ENCODE measurements around the gene MSH3.
A peak's percentile ranks its signal among the peaks of the same experiment; 100 is the strongest.
"Not testable (repeated sequence)": the region's sequence is repeated elsewhere in the genome, so short reads cannot be mapped to it uniquely, and the experiment has no call there.

MSH3 gene

GRCh38 chr5:80659106-80659505 is 4.7 kb downstream of the MSH3 start:
- DNase-seq: no peak

- not testable (repeated sequence) for DNase-seq
Observed at GRCh38 chr5:80660661-80661060, 6.2 kb downstream of the MSH3 start.

GRCh38 chr5:80662108-80662507 is 7.7 kb downstream of the MSH3 start:
- no peak for DNase-seq

DNA sequence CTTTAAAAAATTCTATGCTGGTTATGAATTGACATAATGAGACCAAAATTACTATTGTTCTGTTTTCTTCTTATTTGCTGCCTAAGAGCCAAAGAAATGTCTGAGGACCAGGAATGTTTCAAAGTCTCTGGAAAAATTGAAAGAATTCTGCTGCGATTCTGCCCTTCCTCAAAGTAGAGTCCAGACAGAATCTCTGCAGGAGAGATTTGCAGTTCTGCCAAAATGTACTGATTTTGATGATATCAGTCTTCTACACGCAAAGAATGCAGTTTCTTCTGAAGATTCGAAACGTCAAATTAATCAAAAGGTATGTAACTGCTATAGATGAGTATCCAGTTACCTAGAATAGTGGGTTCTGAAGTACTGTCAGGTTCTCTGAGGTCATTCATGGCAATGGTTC is 10.6 kb downstream of the MSH3 start:
- no peak for DNase-seq

DNA sequence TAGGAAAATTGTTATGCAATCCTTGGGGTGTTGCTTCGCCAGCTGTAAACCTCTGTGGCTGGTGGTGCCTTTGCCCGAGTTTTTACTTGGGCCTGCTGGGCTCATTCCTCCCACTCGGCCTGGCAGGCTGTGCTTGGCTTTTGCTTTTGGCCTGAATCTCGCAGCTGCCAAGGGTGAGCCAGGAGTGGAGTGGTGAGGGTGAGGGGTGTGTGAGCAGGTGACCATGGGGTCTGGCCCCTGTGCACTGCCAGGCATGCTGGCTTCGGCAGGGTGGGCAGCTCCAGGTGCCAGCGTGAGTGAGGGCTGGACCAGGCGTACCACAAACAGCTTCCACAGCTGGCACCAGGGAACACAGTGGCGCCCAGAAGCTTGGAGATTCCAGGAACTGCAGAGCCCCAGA is 12.9 kb downstream of the MSH3 start:
- no peak for DNase-seq

GRCh38 chr5:80668016-80668969 is 13.8 kb downstream of the MSH3 start:
- DNase-seq: no peak

GRCh38 chr5:80672140-80672736 is 17.8 kb downstream of the MSH3 start:
- peak; percentile 37 for DNase-seq

DNA sequence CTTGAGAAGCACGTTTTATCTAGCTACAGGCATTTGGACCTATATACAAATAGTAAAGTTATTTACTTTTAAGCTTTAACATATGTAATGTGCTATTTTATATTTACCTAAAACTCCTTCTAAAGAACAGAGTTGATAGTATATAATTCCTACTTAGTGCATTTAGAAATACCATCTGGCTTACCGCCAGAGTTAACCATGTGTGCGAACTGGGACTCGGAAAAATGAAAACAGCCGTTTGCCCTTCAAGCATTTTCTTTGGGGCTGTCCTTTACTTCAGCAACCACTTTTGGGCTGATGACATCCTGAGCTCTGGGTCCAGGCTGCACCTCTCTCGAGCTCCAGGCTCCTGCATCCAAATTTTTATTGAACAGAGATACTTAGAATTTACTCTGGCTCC is 22.3 kb downstream of the MSH3 start:
- no peak for DNase-seq

DNA sequence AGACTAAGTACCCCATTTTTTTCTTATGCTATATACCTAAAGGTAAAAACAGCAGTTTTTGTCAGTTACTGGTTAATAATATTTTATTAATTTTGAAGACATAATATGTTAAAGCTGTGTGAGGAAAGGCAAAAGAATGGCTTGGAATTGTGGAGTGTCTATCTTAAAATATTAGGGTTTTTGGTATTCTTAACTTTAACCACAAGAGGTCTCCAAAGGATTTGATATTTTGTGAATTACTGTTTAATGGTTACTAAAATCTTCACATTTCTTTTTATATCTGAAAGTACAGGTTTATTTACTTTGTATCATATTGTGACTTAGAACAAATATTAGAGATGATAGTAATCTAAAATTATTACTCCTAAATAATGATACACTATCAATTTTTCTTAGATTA is 32.3 kb downstream of the MSH3 start:
- DNase-seq: peak; percentile 18

GRCh38 chr5:80688648-80689420 is 34.4 kb downstream of the MSH3 start:
- DNase-seq: no peak

GRCh38 chr5:80689627-80690026 is 35.2 kb downstream of the MSH3 start:
- DNase-seq: no peak

- no peak for DNase-seq
Observed at GRCh38 chr5:80695666-80696065, 41.2 kb downstream of the MSH3 start.

GRCh38 chr5:80696450-80696849 is 42.0 kb downstream of the MSH3 start:
- DNase-seq: no peak

DNA sequence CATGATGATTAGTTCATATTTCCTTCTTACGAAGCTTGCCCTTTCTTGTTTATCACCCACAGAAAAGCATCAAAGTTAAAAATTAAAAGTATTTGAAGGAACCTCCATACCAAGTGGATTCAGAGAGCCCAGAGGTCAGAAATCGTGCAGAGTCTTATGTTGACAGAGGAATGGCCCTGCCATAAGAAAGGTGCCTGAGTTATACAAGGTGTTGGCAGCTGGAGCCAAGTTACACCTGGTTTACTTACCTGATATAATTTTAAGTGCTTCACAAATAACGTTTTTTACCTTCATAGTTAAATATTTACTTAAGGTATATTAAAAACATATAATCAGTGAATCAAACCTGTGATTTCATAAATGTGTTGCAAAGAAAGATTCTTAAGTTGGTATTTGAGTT is 42.6 kb downstream of the MSH3 start:
- no peak for DNase-seq

- DNase-seq: no peak
Observed at GRCh38 chr5:80698369-80698768, 43.9 kb downstream of the MSH3 start.

GRCh38 chr5:80701597-80701996 is 47.1 kb downstream of the MSH3 start:
- no peak for DNase-seq

- no peak for DNase-seq
Observed at GRCh38 chr5:80703291-80703690, 48.8 kb downstream of the MSH3 start.

- no peak for DNase-seq
Observed at GRCh38 chr5:80703747-80704146, 49.3 kb downstream of the MSH3 start.

GRCh38 chr5:80704221-80704620 is 49.8 kb downstream of the MSH3 start:
- no peak for DNase-seq

DNA sequence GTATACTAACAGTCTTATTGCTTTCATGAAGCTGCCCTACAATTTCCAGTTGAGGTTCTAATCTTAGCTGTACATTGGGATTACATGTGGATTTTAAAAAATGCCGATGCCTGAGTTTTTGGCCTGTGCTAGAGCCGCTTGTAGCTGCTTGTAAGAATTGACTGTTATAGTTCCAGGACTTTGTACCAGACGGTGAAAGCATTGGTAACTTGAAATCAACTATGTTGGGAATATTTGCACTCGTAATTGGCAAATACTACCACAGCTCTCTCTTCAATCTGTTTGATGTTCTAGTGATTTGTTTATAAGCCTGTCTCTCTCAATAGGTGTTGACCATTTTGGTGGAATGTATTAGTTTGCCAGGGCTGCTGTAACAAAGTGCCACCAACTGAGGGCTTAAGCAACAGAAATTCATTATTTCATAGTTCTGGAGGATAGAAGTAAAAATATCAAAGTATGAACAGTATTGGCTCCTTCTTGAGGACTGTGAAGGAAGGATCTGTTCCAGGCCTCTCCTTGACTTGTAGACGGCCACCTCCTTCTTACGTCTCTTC is 50.8 kb downstream of the MSH3 start:
- DNase-seq: no peak

- no peak for DNase-seq
Observed at GRCh38 chr5:80705801-80706200, 51.3 kb downstream of the MSH3 start.

- DNase-seq: no peak
Observed at GRCh38 chr5:80706835-80707447, 52.5 kb downstream of the MSH3 start.

DNA sequence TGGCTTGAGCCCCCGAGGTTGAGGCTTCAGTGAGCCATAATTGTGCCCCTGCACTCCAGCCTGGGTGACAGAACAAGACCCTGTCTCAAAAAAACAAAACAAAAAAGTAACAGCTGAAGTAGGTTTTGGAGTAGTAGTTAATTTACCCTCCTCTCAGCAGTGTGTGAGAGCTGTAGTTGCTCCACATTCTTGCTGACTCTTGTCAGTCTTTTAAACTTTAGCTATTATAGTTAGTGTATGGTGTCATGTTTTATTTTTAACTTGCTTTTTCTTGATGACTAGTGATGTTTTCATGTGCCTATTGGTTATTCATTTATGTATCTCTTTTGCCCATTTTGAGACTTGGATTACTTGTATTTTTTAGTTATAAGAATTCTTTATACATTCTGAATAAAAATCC is 53.2 kb downstream of the MSH3 start:
- DNase-seq: no peak

All from central memory CD4-positive, alpha-beta T cell (primary cell).